K562 (cell line): ENCODE data around the gene MFSD6.

ENCODE experiments used
- EZH2 ChIP-seq: IDR thresholded peaks from 2 replicates; pipeline ENCODE4 v1.6.1; 2012; ENCODE audit warnings: low read depth, mild to moderate bottlenecking, inconsistent platforms, low read length, borderline replicate concordance
- FOXM1 ChIP-seq, 2 experiments: fragments of 450-650 bp in 1 of 2; sonication (generic) in 1 of 2; formaldehyde crosslinking in 1 of 2; IDR thresholded peaks; 2 replicates each; pipeline versions ENCODE4 v1.6.1 to v1.9.0; 2017 to 2022; ENCODE audit warnings: low read depth in 2 of 2, mild to moderate bottlenecking in 2 of 2, missing genetic modification reagents in 1 of 2, moderate library complexity in 1 of 2
- ZKSCAN8 ChIP-seq: fragments of 200-800 bp; sonication (Bioruptor generic); IDR thresholded peaks from 2 replicates; pipeline ENCODE4 v1.6.1; 2016; ENCODE audit warnings: missing genetic modification characterization, missing compliant biosample characterization

DNA sequence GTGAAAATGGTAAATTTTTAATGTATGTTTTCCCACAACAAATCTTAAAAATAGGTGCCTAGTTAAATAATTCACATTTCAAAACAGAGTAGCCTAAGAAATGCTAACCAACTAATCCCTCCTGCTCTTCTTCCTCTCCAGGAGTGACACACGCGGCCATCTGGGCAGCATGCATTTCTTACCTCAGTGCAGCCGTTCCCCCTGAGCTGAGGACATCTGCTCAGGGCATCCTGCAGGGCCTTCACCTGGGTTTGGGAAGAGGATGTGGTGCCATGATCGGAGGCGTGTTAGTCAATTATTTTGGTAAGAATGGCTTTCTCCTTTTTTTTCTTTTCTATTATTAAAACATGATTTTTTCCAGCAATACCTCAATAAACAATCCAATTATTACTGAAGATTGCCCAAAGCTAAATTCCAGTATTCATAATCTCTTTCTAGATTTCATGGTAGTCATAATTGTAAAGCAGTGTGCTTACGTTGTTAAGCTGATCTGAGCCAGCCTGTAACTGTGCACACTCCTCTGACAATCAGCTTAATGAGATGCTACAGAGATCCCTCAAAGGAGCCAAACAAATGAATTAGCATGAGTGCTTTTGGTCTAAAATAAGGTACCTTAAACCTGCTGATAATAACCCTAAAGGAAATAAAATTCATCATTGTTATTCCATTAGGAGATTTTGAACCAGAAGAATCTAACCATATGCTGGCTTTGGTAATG, 80.5 kb downstream of the MFSD6 start:
- TF ChIP-seq FOXM1 (IDR thresholded peaks at IDR 0.05; ENCODE audit: low read depth) (no peak), FOXM1 (CRISPR knock-in tag; IDR thresholded peaks at IDR 0.05; ENCODE audit: low read depth) (no peak), EZH2 (no peak), ZKSCAN8 (CRISPR knock-in tag) (no peak)
